Suprapubic skin (tissue), 4 donors: ENCODE data around the gene MAPK11. TPM values are rescaled to one million over a fixed set of nuclear protein-coding genes. Genes with fewer than 3 reads are reported as not detected.
A peak's percentile ranks its signal among the peaks of the same experiment; 100 is the strongest.

Source experiments
- DNase-seq, 2 donors: peaks; one replicate each; pipeline ENCODE4 v3.0.0-alpha.2; 2019; ENCODE audit warnings: low spot score in 2 of 2
- H3K27ac ChIP-seq: fragments of 200-600 bp; sonication (generic); one replicate; pipeline ENCODE4 v1.5.1; 2019
- H3K27me3 ChIP-seq: fragments of 200-600 bp; sonication (generic); one replicate; pipeline ENCODE4 v1.5.1; 2019
- H3K36me3 ChIP-seq: fragments of 200-600 bp; sonication (generic); one replicate; pipeline ENCODE4 v1.5.1; 2019
- H3K4me1 ChIP-seq: fragments of 200-600 bp; sonication (generic); one replicate; pipeline ENCODE4 v1.5.1; 2019
- H3K4me3 ChIP-seq: fragments of 200-600 bp; sonication (generic); one replicate; pipeline ENCODE4 v1.5.1; 2019; ENCODE audit warnings: mild to moderate bottlenecking
- H3K9me3 ChIP-seq: fragments of 200-600 bp; sonication (generic); one replicate; pipeline ENCODE4 v1.5.1; 2019
- CTCF ChIP-seq, 2 donors: fragments of 200-600 bp in 1 of 2; fragments of 450-650 bp in 1 of 2; sonication (generic) in 1 of 2; IDR thresholded peaks; one replicate each; pipeline ENCODE4 v1.5.1; 2016 to 2019; ENCODE audit warnings: antibody characterized with exemption in 2 of 2, mild to moderate bottlenecking in 1 of 2, moderate library complexity in 1 of 2
- EP300 ChIP-seq: sonication (generic); formaldehyde crosslinking; IDR thresholded peaks from one replicate; pipeline ENCODE4 v1.6.1; 2017; ENCODE audit warnings: antibody characterized with exemption
- POLR2A ChIP-seq, 2 donors: fragments of 450-650 bp; IDR thresholded peaks; one replicate each; pipeline ENCODE4 v1.6.1; 2017; ENCODE audit warnings: antibody characterized with exemption in 2 of 2, mild to moderate bottlenecking in 2 of 2, moderate library complexity in 2 of 2
- POLR2AphosphoS5 ChIP-seq, 3 donors: sonication (generic); formaldehyde crosslinking; IDR thresholded peaks; one replicate each; pipeline ENCODE4 v1.6.1; 2017; ENCODE audit warnings: antibody characterized with exemption in 3 of 3
- WGBS: methylation state at CpG from one replicate; pipeline ENCODE4 v1.1.5; 2018; 5-methylcytosine and 5-hydroxymethylcytosine counted together
- total RNA-seq, 4 donors: library from RNA; depleted of rRNA; stranded (reverse); fragments of >200 nt; gene quantifications; one replicate each; pipeline ENCODE4 v1.1.0, GENCODE V29; 2016

MAPK11 gene
- total RNA-seq, 4 donors from 2014 or later = 3.8 to 5.8 (median 4.5) TPM

- H3K27me3 ChIP-seq = no peaks in the 10 kb centered on the region
- WGBS = 78% methylated on average over 6 of the region's 15 CpGs
- no peak for DNase-seq
- H3K9me3 ChIP-seq = no peaks in the 10 kb centered on the region
- H3K27ac ChIP-seq = no peak overlapping the region
- peaks cover 11% of the 10 kb centered on the region for H3K4me1 ChIP-seq
- TF ChIP-seq POLR2AphosphoS5 (IDR thresholded peaks at IDR 0.05) = no peak
- TF ChIP-seq POLR2A (IDR thresholded peaks at IDR 0.05) = no peak
- no peak for TF ChIP-seq EP300
- no peak for TF ChIP-seq CTCF (IDR thresholded peaks at IDR 0.05)
- no peak overlapping the region for H3K4me3 ChIP-seq
- peaks cover 74% of the 10 kb centered on the region for H3K36me3 ChIP-seq
Measured at GRCh38 chr22:50216055-50216683, 54.0 kb downstream of the MAPK11 start.

DNA sequence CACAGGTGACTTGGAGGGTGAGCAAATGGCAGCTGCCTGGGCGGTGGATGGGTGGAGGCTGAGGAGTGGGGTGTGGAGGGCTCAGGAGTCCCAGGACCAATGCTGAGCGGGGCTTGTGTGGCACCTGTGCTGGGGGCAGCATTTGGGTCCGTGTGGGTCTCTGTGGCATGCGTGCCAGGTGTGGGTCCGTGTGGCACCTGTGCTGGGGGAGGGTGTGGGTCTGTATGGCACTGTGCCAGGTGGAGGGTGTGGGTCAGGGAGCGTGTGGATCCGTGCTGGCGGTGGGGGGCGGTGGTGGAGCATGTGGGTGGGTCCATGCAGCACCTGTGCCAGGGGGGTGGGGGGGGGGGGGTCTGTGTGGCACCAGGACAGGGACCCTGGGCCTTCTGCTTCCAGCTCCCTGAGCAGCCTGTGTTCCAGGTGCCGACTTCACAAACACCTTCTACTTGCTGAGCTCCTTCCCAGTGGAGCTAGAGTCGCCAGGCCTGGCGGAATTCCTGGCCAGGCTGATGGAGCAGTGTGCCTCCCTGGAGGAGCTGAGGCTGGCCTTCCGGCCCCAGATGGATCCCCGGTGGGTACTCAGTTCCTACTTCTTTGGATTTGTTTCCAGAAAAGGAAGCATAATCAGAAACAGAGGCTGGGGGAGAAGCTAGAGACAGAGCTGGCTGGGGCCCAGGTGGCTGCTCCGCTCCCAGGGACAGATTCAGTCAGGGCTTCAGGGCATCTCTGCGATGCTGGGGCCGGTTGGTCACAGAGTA lies 54.7 kb downstream of the MAPK11 start:
- Histone ChIP-seq H3K4me3 (no peak overlapping the region), H3K36me3 (peaks cover 74% of the 10 kb centered on the region), H3K4me1 (peaks cover 11% of the 10 kb centered on the region), H3K27ac (no peak overlapping the region), H3K27me3 (no peaks in the 10 kb centered on the region), H3K9me3 (no peaks in the 10 kb centered on the region)
- DNase-seq = peak in 1 of 2 donors; percentile 71
- WGBS = 60% methylated on average over 14 of the region's 17 CpGs
- TF ChIP-seq POLR2A (IDR thresholded peaks at IDR 0.05) (no peak), EP300 (no peak), CTCF (IDR thresholded peaks at IDR 0.05) (no peak), POLR2AphosphoS5 (IDR thresholded peaks at IDR 0.05) (no peak)

Other genes with a start within 250 kb of the MAPK11 start
- not detected for gene TTLL8, start 212.1 kb downstream of the MAPK11 start, total RNA-seq
- gene MLC1, start 185.0 kb downstream of the MAPK11 start, total RNA-seq = 1 to 10 TPM in 1 of 4 donors, under 1 TPM in 3; 0.49 to 3.4 (median 0.70) TPM
- gene MOV10L1, start 180.4 kb downstream of the MAPK11 start, total RNA-seq = under 1 TPM in 2 of 4 donors, not detected in 2; 0.68 to 0.80 TPM
- gene PANX2, start 99.6 kb downstream of the MAPK11 start, total RNA-seq = 1 to 10 TPM; 1.2 to 2.8 (median 2.2) TPM
- gene TRABD, start 84.5 kb downstream of the MAPK11 start, total RNA-seq = 10 to 100 TPM; 35.7 to 78.2 (median 39.1) TPM
- gene SELENOO, start 69.4 kb downstream of the MAPK11 start, total RNA-seq = 10 to 100 TPM; 27.4 to 66.1 (median 36.1) TPM
- gene TUBGCP6, start 25.4 kb downstream of the MAPK11 start, total RNA-seq = 100 to 1,000 TPM in 1 of 4 donors, 10 to 100 TPM in 3; 43.0 to 113 (median 69.7) TPM
- 10 to 100 TPM; 43.1 to 93.7 (median 56.2) TPM for gene HDAC10, start 19.1 kb downstream of the MAPK11 start, total RNA-seq
- gene MAPK12, start 8.7 kb downstream of the MAPK11 start, total RNA-seq = 1 to 10 TPM; 1.3 to 5.7 (median 3.3) TPM
- gene PLXNB2, start 37.3 kb upstream of the MAPK11 start, total RNA-seq = 100 to 1,000 TPM; 117 to 231 (median 192) TPM
- gene DENND6B, start 56.6 kb upstream of the MAPK11 start, total RNA-seq = 1 to 10 TPM; 3.3 to 5.4 (median 3.4) TPM
- 10 to 100 TPM; 46.7 to 70.3 (median 64.6) TPM for gene PPP6R2, start 72.9 kb upstream of the MAPK11 start, total RNA-seq
- gene SBF1, start 204.7 kb upstream of the MAPK11 start, total RNA-seq = 100 to 1,000 TPM in 3 of 4 donors, 10 to 100 TPM in 1; 92.5 to 137 (median 115) TPM
- gene ADM2, start 211.2 kb upstream of the MAPK11 start, total RNA-seq = 1 to 10 TPM in 1 of 4 donors, under 1 TPM in 2, not detected in 1; 0.24 to 2.7 (median 0.30) TPM
- gene MIOX, start 216.5 kb upstream of the MAPK11 start, total RNA-seq = not detected
- 10 to 100 TPM; 28.9 to 65.6 (median 44.7) TPM for gene LMF2, start 237.3 kb upstream of the MAPK11 start, total RNA-seq
- 10 to 100 TPM; 39.6 to 51.9 (median 50.0) TPM for gene NCAPH2, start 237.8 kb upstream of the MAPK11 start, total RNA-seq